Liver (tissue), 3 donors: ENCODE measurements around the gene ITGA11.

Experiments
- EGR1 ChIP-seq, 2 donors: IDR thresholded peaks; 2 replicates each; pipeline ENCODE4 v1.6.1; 2016 to 2018; ENCODE audit warnings: antibody characterized with exemption in 2 of 2, low read depth in 2 of 2
- FOXA1 ChIP-seq: IDR thresholded peaks from 2 replicates; pipeline ENCODE4 v1.6.1; 2016; ENCODE audit warnings: antibody characterized with exemption
- GABPA ChIP-seq, 2 donors: IDR thresholded peaks in 1 of 2; conservative IDR thresholded peaks in 1 of 2; 2 replicates each; pipeline ENCODE4 v1.6.1; 2016; ENCODE audit warnings: antibody characterized with exemption in 2 of 2, mild to moderate bottlenecking in 1 of 2, moderate library complexity in 1 of 2
- HNF4A ChIP-seq, 2 donors: conservative IDR thresholded peaks; 2 replicates each; pipeline ENCODE4 v1.6.1; 2016; ENCODE audit warnings: antibody characterized with exemption in 2 of 2, mild to moderate bottlenecking in 2 of 2
- RXRA ChIP-seq, 2 donors: IDR thresholded peaks; 2 replicates each; pipeline ENCODE4 v1.6.1; 2017 to 2018; ENCODE audit warnings: antibody characterized with exemption in 2 of 2, mild to moderate bottlenecking in 1 of 2
- SP1 ChIP-seq: IDR thresholded peaks from 2 replicates; pipeline ENCODE4 v1.6.1; 2018; ENCODE audit warnings: antibody characterized with exemption, mild to moderate bottlenecking
- TAF1 ChIP-seq: conservative IDR thresholded peaks from 2 replicates; pipeline ENCODE4 v1.6.1; 2016; ENCODE audit warnings: antibody characterized with exemption, mild to moderate bottlenecking
- TF ChIP-seq, protein P1 (sequence below): fragments of 150-350 bp; IDR thresholded peaks from 2 replicates; pipeline ENCODE4 v1.5.1; 2017; ENCODE audit warnings: improper control_type of control experiment, low read depth, low read length; ENCODE audit not compliant: missing input control
- TF ChIP-seq, protein P2 (sequence below): IDR thresholded peaks from 2 replicates; pipeline ENCODE4 v1.6.1; 2016; ENCODE audit warnings: antibody characterized with exemption
- donor health status: healthy.
- donor health status: healthy.

DNA sequence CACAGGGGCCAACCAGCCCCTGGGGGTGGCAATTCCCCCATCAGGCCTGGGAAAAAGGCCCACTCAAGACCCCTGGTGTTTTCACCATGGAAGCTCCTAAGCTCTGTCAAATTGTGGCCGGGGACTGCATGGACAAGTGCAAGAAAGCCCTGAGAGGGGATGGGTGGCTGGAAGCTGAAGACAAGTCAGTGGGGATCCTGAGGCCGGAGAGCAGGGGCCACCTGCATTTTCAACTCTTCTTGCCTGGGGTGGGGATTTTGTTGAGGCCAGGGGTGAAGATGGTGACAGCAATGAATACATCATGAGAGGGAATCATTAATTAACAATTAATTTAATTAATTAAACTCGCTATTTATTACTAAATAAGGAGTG lies 120.5 kb downstream of the ITGA11 start:
- TF ChIP-seq, protein P1, sequence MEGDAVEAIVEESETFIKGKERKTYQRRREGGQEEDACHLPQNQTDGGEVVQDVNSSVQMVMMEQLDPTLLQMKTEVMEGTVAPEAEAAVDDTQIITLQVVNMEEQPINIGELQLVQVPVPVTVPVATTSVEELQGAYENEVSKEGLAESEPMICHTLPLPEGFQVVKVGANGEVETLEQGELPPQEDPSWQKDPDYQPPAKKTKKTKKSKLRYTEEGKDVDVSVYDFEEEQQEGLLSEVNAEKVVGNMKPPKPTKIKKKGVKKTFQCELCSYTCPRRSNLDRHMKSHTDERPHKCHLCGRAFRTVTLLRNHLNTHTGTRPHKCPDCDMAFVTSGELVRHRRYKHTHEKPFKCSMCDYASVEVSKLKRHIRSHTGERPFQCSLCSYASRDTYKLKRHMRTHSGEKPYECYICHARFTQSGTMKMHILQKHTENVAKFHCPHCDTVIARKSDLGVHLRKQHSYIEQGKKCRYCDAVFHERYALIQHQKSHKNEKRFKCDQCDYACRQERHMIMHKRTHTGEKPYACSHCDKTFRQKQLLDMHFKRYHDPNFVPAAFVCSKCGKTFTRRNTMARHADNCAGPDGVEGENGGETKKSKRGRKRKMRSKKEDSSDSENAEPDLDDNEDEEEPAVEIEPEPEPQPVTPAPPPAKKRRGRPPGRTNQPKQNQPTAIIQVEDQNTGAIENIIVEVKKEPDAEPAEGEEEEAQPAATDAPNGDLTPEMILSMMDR: no peak
- TF ChIP-seq TAF1 (no peak), HNF4A (conservative IDR thresholded peaks at IDR 0.05) (no peak), EGR1 (IDR thresholded peaks at IDR 0.05; ENCODE audit: low read depth in 2 of 2) (no peak), FOXA1 (no peak), GABPA (IDR thresholded peaks at IDR 0.05 in 1 of 2, conservative IDR thresholded peaks at IDR 0.05 in 1 of 2) (no peak), RXRA (IDR thresholded peaks at IDR 0.05) (no peak), SP1 (no peak)
- TF ChIP-seq, protein P2, sequence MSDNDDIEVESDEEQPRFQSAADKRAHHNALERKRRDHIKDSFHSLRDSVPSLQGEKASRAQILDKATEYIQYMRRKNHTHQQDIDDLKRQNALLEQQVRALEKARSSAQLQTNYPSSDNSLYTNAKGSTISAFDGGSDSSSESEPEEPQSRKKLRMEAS: no peak
